WTC11 (cell line): ENCODE measurements around the gene PLCD4. TPM values are rescaled to one million over a fixed set of nuclear protein-coding genes. Genes with fewer than 3 reads are reported as not detected.

ENCODE experiments used
- ATAC-seq: fragments of 200-7000 bp; cut with Tn5 transposase; 2 replicates; pipeline ENCODE4 v1.10.0; 2021; ENCODE audit warnings: mild to moderate bottlenecking, moderate library complexity
- CTCF ChIA-PET: fragments of 300-600 bp; sonication (Branson Sonifier 250); formaldehyde crosslinking; loops from one replicate; lab custom pipeline; 2021; ENCODE audit warnings: antibody characterized with exemption; lab: Charles Lee
- POLR2A ChIA-PET: fragments of 350-600 bp; sonication (Branson Sonifier 250); formaldehyde crosslinking; loops from one replicate; lab custom pipeline; 2021; ENCODE audit warnings: antibody characterized with exemption; lab: Charles Lee
- DNase-seq: peaks from one replicate; pipeline ENCODE4 v3.0.0; 2021; ENCODE audit warnings: low spot score
- H3K27ac Mint-ChIP-seq: 2 replicates; pipeline ENCODE4 v1.8.0; 2021; ENCODE audit warnings: mixed read lengths
- H3K27me3 Mint-ChIP-seq: 2 replicates; pipeline ENCODE4 v1.8.0; 2021; ENCODE audit warnings: low read depth, mild to moderate bottlenecking, moderate library complexity, mixed read lengths
- H3K36me3 Mint-ChIP-seq: 2 replicates; pipeline ENCODE4 v1.8.0; 2021; ENCODE audit warnings: mixed read lengths
- H3K4me1 Mint-ChIP-seq: 2 replicates; pipeline ENCODE4 v1.8.0; 2022; ENCODE audit warnings: mixed read lengths
- H3K4me3 Mint-ChIP-seq: 2 replicates; pipeline ENCODE4 v1.8.0; 2021; ENCODE audit warnings: mild to moderate bottlenecking, moderate library complexity, mixed read lengths
- H3K9me3 Mint-ChIP-seq: 2 replicates; pipeline ENCODE4 v1.8.0; 2021; ENCODE audit warnings: mixed read lengths
- AFF4 ChIP-seq: sonication (generic); formaldehyde crosslinking; IDR thresholded peaks from 2 replicates; pipeline ENCODE4 v1.8.1; 2023; ENCODE audit warnings: mild to moderate bottlenecking, missing genetic modification reagents, borderline replicate concordance
- CDX4 ChIP-seq: fragments of 250-450 bp; sonication (Bioruptor Pico); IDR thresholded peaks from 2 replicates; pipeline ENCODE4 v1.9.0; 2021; ENCODE audit warnings: moderate library complexity, mild to moderate bottlenecking, inconsistent platforms, borderline replicate concordance
- E2F1 ChIP-seq: sonication (generic); formaldehyde crosslinking; IDR thresholded peaks from 2 replicates; pipeline ENCODE4 v1.8.0; 2022; ENCODE audit warnings: mild to moderate bottlenecking, missing genetic modification reagents
- ESRRA ChIP-seq: sonication (generic); formaldehyde crosslinking; IDR thresholded peaks from 2 replicates; pipeline ENCODE4 v1.8.1; 2022; ENCODE audit warnings: mild to moderate bottlenecking, missing genetic modification reagents, borderline replicate concordance
- FOXK1 ChIP-seq: sonication (generic); formaldehyde crosslinking; IDR thresholded peaks from 2 replicates; pipeline ENCODE4 v1.8.0; 2022; ENCODE audit warnings: mild to moderate bottlenecking, moderate library complexity, missing genetic modification reagents
- GABPB1 ChIP-seq: sonication (generic); formaldehyde crosslinking; IDR thresholded peaks from 2 replicates; pipeline ENCODE4 v1.8.1; 2023; ENCODE audit warnings: mild to moderate bottlenecking, missing genetic modification reagents
- HMGA2 ChIP-seq: fragments of 250-450 bp; sonication (Bioruptor Pico); IDR thresholded peaks from 2 replicates; pipeline ENCODE4 v1.4.0; 2021; ENCODE audit warnings: mild to moderate bottlenecking, moderate library complexity
- MYBL2 ChIP-seq: sonication (generic); formaldehyde crosslinking; IDR thresholded peaks from 2 replicates; pipeline ENCODE4 v1.8.1; 2023; ENCODE audit warnings: mild to moderate bottlenecking, moderate library complexity, missing genetic modification reagents
- NR2C2 ChIP-seq: sonication (generic); formaldehyde crosslinking; IDR thresholded peaks from 2 replicates; pipeline ENCODE4 v1.8.0; 2022; ENCODE audit warnings: mild to moderate bottlenecking, missing genetic modification reagents
- PRDM15 ChIP-seq: sonication (generic); formaldehyde crosslinking; IDR thresholded peaks from 2 replicates; pipeline ENCODE4 v1.8.0; 2022; ENCODE audit warnings: missing genetic modification reagents
- PREB ChIP-seq: sonication (generic); formaldehyde crosslinking; IDR thresholded peaks from 2 replicates; pipeline ENCODE4 v1.8.1; 2022; ENCODE audit warnings: mild to moderate bottlenecking, missing genetic modification reagents, moderate library complexity, borderline replicate concordance
- SP1 ChIP-seq: sonication (generic); formaldehyde crosslinking; conservative IDR thresholded peaks from 2 replicates; pipeline ENCODE4 v1.8.1; 2022; ENCODE audit warnings: missing genetic modification reagents
- ZNF416 ChIP-seq: fragments of 250-450 bp; sonication (Bioruptor Pico); IDR thresholded peaks from 2 replicates; pipeline ENCODE4 v1.9.0; 2021; ENCODE audit warnings: mild to moderate bottlenecking, inconsistent platforms
- total RNA-seq: library from RNA; stranded (reverse); gene quantifications from 3 replicates; pipeline ENCODE4 v1.2.3, GENCODE V29; 2021

The PLCD4 gene
- total RNA-seq, 1 experiment from 2014 or later, result 0.28 TPM

- no peak for ATAC-seq
- no peaks in the 10 kb centered on the region for H3K4me1 Mint-ChIP-seq
- no peak for TF ChIP-seq SP1 (CRISPR knock-in tag)
- no peak for TF ChIP-seq ESRRA (CRISPR knock-in tag)
- TF ChIP-seq CDX4 (CRISPR knock-in tag), result no peak
- no peak for TF ChIP-seq MYBL2 (CRISPR knock-in tag)
- no peak for TF ChIP-seq GABPB1
- TF ChIP-seq E2F1 (CRISPR knock-in tag), result no peak
- TF ChIP-seq NR2C2 (CRISPR knock-in tag), result no peak
- TF ChIP-seq, all 79 proteins: peak for 0
- H3K27ac Mint-ChIP-seq, result no peak overlapping the region
- peaks cover 64% of the 10 kb centered on the region for H3K36me3 Mint-ChIP-seq
- no peak for DNase-seq
- H3K27me3 Mint-ChIP-seq, result no peaks in the 10 kb centered on the region
- no peaks in the 10 kb centered on the region for H3K9me3 Mint-ChIP-seq
- ChIA-PET CTCF (no interaction called here), POLR2A (no interaction called here)
- no peak overlapping the region for H3K4me3 Mint-ChIP-seq
These were observed 23.5 kb upstream of the PLCD4 start for GRCh38 chr2:218583983-218584850.

GRCh38 chr2:218585541-218585940 is 22.2 kb upstream of the PLCD4 start:
- H3K27ac Mint-ChIP-seq, result no peak overlapping the region
- no peak for TF ChIP-seq FOXK1 (CRISPR knock-in tag)
- no peak for TF ChIP-seq AFF4 (CRISPR knock-in tag)
- no peak for TF ChIP-seq ZNF416 (CRISPR knock-in tag)
- TF ChIP-seq PREB (CRISPR knock-in tag), result no peak
- no peak for TF ChIP-seq HMGA2 (CRISPR knock-in tag)
- TF ChIP-seq PRDM15 (CRISPR knock-in tag), result no peak
- no peaks in the 10 kb centered on the region for H3K27me3 Mint-ChIP-seq
- H3K9me3 Mint-ChIP-seq, result no peaks in the 10 kb centered on the region
- DNase-seq, result no peak
- ChIA-PET CTCF (no interaction called here), POLR2A (no interaction called here)
- H3K4me1 Mint-ChIP-seq, result no peaks in the 10 kb centered on the region
- ATAC-seq, result no peak
- peaks cover 72% of the 10 kb centered on the region for H3K36me3 Mint-ChIP-seq
- H3K4me3 Mint-ChIP-seq, result no peak overlapping the region
